Measurements from ENCODE around the gene RTL1.

GRCh38 chr14:100930270-100930669 lies 26.7 kb upstream of the RTL1 start:
- TF ChIP-seq EZH2phosphoT487 (IDR thresholded peaks at IDR 0.05) (no peak), CTCF (IDR thresholded peaks at IDR 0.05) (no peak), EZH2 (IDR thresholded peaks at IDR 0.05) (no peak)
